Endothelial cell of umbilical vein (primary cell): ENCODE data around the gene FANCL.

Experiments
- CTCF ChIP-seq, 2 donors: IDR thresholded peaks; 1 replicate in 1 of 2; 2 replicates in 1 of 2; pipeline ENCODE4 v1.5.1; 2011; ENCODE audit warnings: low read length in 2 of 2, mild to moderate bottlenecking in 2 of 2, moderate library complexity in 2 of 2, control low read depth in 1 of 2, inconsistent platforms in 1 of 2, low read depth in 1 of 2; ENCODE audit not compliant: insufficient read depth in 1 of 2; ENCODE audit errors: extremely low read depth in 1 of 2
- EZH2 ChIP-seq: IDR thresholded peaks from 2 replicates; pipeline ENCODE4 v1.6.1; 2012; ENCODE audit warnings: borderline replicate concordance, low read depth, mild to moderate bottlenecking, moderate library complexity, low read length, inconsistent platforms; ENCODE audit not compliant: severe bottlenecking
- GATA2 ChIP-seq: IDR thresholded peaks from 2 replicates; pipeline ENCODE4 v1.7.0; 2011; ENCODE audit warnings: low read depth, mild to moderate bottlenecking, moderate library complexity, mixed read lengths, low read length; ENCODE audit not compliant: insufficient read length, insufficient read depth
- JUN ChIP-seq: IDR thresholded peaks from 2 replicates; pipeline ENCODE4 v1.6.1; 2011; ENCODE audit warnings: borderline replicate concordance, low read depth; ENCODE audit not compliant: insufficient read length, insufficient read depth
- MYC ChIP-seq: IDR thresholded peaks from one replicate; pipeline ENCODE4 v1.6.1; 2011; ENCODE audit warnings: mild to moderate bottlenecking, low read depth, low read length
- POLR2A ChIP-seq: IDR thresholded peaks from 2 replicates; pipeline ENCODE4 v1.6.1; 2012; ENCODE audit warnings: low read depth, mild to moderate bottlenecking, control low read depth, low read length
- POLR2AphosphoS5 ChIP-seq: IDR thresholded peaks from 2 replicates; pipeline ENCODE4 v1.6.1; 2012; ENCODE audit warnings: low read depth, mild to moderate bottlenecking, control low read depth, low read length, moderate library complexity; ENCODE audit not compliant: insufficient read depth

GRCh38 chr2:58239243-58239925 lies 1.7 kb downstream of the FANCL start:
- no peak for TF ChIP-seq POLR2AphosphoS5
- TF ChIP-seq CTCF (IDR thresholded peaks at IDR 0.05; ENCODE audit: extremely low read depth in 1 of 2, insufficient read depth in 1 of 2, low read depth in 1 of 2, low read length in 2 of 2), result no peak
- no peak for TF ChIP-seq EZH2
- no peak for TF ChIP-seq GATA2
- TF ChIP-seq MYC, result no peak
- no peak for TF ChIP-seq JUN
- no peak for TF ChIP-seq POLR2A
